Measurements from ENCODE around the gene APOBEC4.

GRCh38 chr1:183687546-183688304, 34.6 kb upstream of the APOBEC4 start:
- TF ChIP-seq, protein P1, sequence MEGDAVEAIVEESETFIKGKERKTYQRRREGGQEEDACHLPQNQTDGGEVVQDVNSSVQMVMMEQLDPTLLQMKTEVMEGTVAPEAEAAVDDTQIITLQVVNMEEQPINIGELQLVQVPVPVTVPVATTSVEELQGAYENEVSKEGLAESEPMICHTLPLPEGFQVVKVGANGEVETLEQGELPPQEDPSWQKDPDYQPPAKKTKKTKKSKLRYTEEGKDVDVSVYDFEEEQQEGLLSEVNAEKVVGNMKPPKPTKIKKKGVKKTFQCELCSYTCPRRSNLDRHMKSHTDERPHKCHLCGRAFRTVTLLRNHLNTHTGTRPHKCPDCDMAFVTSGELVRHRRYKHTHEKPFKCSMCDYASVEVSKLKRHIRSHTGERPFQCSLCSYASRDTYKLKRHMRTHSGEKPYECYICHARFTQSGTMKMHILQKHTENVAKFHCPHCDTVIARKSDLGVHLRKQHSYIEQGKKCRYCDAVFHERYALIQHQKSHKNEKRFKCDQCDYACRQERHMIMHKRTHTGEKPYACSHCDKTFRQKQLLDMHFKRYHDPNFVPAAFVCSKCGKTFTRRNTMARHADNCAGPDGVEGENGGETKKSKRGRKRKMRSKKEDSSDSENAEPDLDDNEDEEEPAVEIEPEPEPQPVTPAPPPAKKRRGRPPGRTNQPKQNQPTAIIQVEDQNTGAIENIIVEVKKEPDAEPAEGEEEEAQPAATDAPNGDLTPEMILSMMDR (IDR thresholded peaks at IDR 0.05; ENCODE audit: poor library complexity, severe bottlenecking) = no peak
- TF ChIP-seq POLR2AphosphoS5 (IDR thresholded peaks at IDR 0.05) = no peak
- TF ChIP-seq EP300 (conservative IDR thresholded peaks at IDR 0.05; ENCODE audit: poor library complexity, severe bottlenecking) = no peak

All from neural cell (in vitro differentiated cells).